ENCODE results near the gene LRMDA. TPM values are rescaled to one million over a fixed set of nuclear protein-coding genes. Genes with fewer than 3 reads are reported as not detected.

Gene LRMDA
- total and polyA plus RNA-seq, 2 of the 4 experiments (the other 2 are of a cell fraction), result 0.07 TPM; not detected in 1

DNA sequence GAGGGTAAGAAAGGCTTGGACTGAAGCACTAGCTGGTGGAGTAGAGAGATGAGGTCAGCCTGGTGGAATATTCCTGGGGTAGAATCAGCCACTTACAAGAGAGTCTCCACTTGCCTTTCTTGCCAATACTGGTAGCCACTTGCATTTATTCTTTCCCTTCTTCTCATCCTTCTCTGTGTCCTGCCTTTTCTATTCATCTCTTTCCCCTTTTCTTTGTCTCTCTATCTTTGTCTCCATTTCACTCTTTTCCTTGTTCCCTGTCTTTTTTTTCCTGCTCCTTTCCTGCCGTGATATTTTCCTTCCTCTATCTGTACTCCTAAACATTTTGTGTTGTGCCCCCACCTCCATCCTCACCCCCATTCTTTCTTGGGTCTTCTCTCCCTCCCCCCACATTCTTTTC, 214.3 kb downstream of the LRMDA start:
- Histone ChIP-seq H3K23ac (ENCODE audit: low read depth, low read length) (no peak overlapping the region), H3K27me3 (ENCODE audit: control insufficient read depth, insufficient read depth, low read length) (peaks cover 6% of the 10 kb centered on the region), H3K18ac (ENCODE audit: low read depth, low read length) (no peak overlapping the region), H3K4me2 (ENCODE audit: low read depth, low read length) (no peak overlapping the region), H3K4me1 (ENCODE audit: control insufficient read depth, insufficient read depth, low read length) (no peaks in the 10 kb centered on the region), H3K9me3 (ENCODE audit: control insufficient read depth, insufficient read depth, low read length) (no peaks in the 10 kb centered on the region), H3K79me1 (ENCODE audit: low read depth in 1 of 2, low read length in 2 of 2) (no peaks in the 10 kb centered on the region), H2BK15ac (ENCODE audit: low read depth, low read length) (no peak overlapping the region), H4K8ac (ENCODE audit: low read depth in 2 of 2, low read length in 2 of 2) (no peak overlapping the region), H4K91ac (ENCODE audit: insufficient read depth, low read depth, low read length) (no peak overlapping the region), H3K14ac (replicated peaks; ENCODE audit: low read depth, low read length) (no peak overlapping the region), H2AK5ac (ENCODE audit: low read depth, low read length) (no peak overlapping the region), H3K9me1 (ENCODE audit: insufficient read depth, low read length) (no peaks in the 10 kb centered on the region), H3K36me3 (ENCODE audit: control insufficient read depth, insufficient read depth, low read length) (no peaks in the 10 kb centered on the region), H3K4me3 (ENCODE audit: insufficient read depth, low read depth, low read length) (no peak overlapping the region), H2BK120ac (ENCODE audit: low read depth, low read length) (no peak overlapping the region), H2AK9ac (replicated peaks; ENCODE audit: low read depth, low read length, poor library complexity) (no peak overlapping the region), H3K4ac (ENCODE audit: low read depth, low read length) (no peak overlapping the region), H3K56ac (ENCODE audit: extremely low read depth, insufficient read depth, low read length) (no peak overlapping the region), H2BK5ac (ENCODE audit: low read depth, low read length, poor library complexity, severe bottlenecking) (no peak overlapping the region), H2AFZ (replicated peaks; ENCODE audit: low read length, poor library complexity) (no peak overlapping the region), H2BK20ac (ENCODE audit: low read depth, low read length) (no peak overlapping the region), H4K5ac (ENCODE audit: low read depth, low read length) (no peak overlapping the region), H4K20me1 (ENCODE audit: insufficient read depth, low read length) (no peaks in the 10 kb centered on the region), H3K9ac (ENCODE audit: low read depth, low read length) (no peak overlapping the region), H3K27ac (ENCODE audit: insufficient read depth, low read length) (no peak overlapping the region)
- no TSS peak for BruUV-seq (replicated peaks)
- WGBS, 2 experiments (ENCODE audit: extremely low coverage in 2 of 2, insufficient read length in 1 of 2), result no CpG with 5 or more reads among the region's 1 CpG
- intact Hi-C loops (cut with micrococcal nuclease), result no loop called here
- ATAC-seq (ENCODE audit: low read depth) (no peak), DNase-seq (no peak)
- TF ChIP-seq NFE2L2 (IDR thresholded peaks at IDR 0.05; ENCODE audit: low read depth, low read length) (no peak), RAD21 (IDR thresholded peaks at IDR 0.05; ENCODE audit: low read length) (no peak), RFX5 (IDR thresholded peaks at IDR 0.05; ENCODE audit: low read depth, low read length) (no peak), MAFK (IDR thresholded peaks at IDR 0.05; ENCODE audit: low read depth, low read length) (no peak), CEBPB (IDR thresholded peaks at IDR 0.05; ENCODE audit: low read depth, low read length) (no peak), CHD1 (IDR thresholded peaks at IDR 0.05; ENCODE audit: low read depth, low read length) (no peak), FOS (IDR thresholded peaks at IDR 0.05; ENCODE audit: low read depth, low read length) (no peak), SMC3 (IDR thresholded peaks at IDR 0.05; ENCODE audit: low read depth, low read length) (no peak), RCOR1 (IDR thresholded peaks at IDR 0.05; ENCODE audit: insufficient replicate concordance, low read length) (no peak), BHLHE40 (IDR thresholded peaks at IDR 0.05; ENCODE audit: low read depth, low read length) (no peak), MXI1 (IDR thresholded peaks at IDR 0.05; ENCODE audit: borderline replicate concordance, low read depth, low read length) (no peak), MAZ (IDR thresholded peaks at IDR 0.05; ENCODE audit: borderline replicate concordance, low read depth, low read length) (no peak)
- TF ChIP-seq, protein P1, sequence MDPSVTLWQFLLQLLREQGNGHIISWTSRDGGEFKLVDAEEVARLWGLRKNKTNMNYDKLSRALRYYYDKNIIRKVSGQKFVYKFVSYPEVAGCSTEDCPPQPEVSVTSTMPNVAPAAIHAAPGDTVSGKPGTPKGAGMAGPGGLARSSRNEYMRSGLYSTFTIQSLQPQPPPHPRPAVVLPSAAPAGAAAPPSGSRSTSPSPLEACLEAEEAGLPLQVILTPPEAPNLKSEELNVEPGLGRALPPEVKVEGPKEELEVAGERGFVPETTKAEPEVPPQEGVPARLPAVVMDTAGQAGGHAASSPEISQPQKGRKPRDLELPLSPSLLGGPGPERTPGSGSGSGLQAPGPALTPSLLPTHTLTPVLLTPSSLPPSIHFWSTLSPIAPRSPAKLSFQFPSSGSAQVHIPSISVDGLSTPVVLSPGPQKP (IDR thresholded peaks at IDR 0.05; ENCODE audit: borderline replicate concordance, low read depth, low read length), result no peak
- TF ChIP-seq, protein P2, sequence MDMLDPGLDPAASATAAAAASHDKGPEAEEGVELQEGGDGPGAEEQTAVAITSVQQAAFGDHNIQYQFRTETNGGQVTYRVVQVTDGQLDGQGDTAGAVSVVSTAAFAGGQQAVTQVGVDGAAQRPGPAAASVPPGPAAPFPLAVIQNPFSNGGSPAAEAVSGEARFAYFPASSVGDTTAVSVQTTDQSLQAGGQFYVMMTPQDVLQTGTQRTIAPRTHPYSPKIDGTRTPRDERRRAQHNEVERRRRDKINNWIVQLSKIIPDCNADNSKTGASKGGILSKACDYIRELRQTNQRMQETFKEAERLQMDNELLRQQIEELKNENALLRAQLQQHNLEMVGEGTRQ (IDR thresholded peaks at IDR 0.05; ENCODE audit: low read depth, low read length), result no peak
- TF ChIP-seq, protein P3, sequence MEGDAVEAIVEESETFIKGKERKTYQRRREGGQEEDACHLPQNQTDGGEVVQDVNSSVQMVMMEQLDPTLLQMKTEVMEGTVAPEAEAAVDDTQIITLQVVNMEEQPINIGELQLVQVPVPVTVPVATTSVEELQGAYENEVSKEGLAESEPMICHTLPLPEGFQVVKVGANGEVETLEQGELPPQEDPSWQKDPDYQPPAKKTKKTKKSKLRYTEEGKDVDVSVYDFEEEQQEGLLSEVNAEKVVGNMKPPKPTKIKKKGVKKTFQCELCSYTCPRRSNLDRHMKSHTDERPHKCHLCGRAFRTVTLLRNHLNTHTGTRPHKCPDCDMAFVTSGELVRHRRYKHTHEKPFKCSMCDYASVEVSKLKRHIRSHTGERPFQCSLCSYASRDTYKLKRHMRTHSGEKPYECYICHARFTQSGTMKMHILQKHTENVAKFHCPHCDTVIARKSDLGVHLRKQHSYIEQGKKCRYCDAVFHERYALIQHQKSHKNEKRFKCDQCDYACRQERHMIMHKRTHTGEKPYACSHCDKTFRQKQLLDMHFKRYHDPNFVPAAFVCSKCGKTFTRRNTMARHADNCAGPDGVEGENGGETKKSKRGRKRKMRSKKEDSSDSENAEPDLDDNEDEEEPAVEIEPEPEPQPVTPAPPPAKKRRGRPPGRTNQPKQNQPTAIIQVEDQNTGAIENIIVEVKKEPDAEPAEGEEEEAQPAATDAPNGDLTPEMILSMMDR (conservative IDR thresholded peaks at IDR 0.05; ENCODE audit: low read depth, low read length), result no peak
- CTCF ChIA-PET, result no interaction called here
- dilution Hi-C loops (cut with HindIII; ENCODE audit: low sequenced_read_pairs, unreplicated experiment), result no loop called here
- POLR2A ChIA-PET (ENCODE audit: unreplicated experiment), result no interaction called here
- in situ Hi-C loops (cut with MboI; ENCODE audit: low sequenced_read_pairs), result no loop called here

All from IMR-90 (cell line).